HG02759 (cell line): ENCODE results near the gene PNPLA3.
"Not testable (repeated sequence)": the region's sequence is repeated elsewhere in the genome, so short reads cannot be mapped to it uniquely, and the experiment has no call there.

Source experiments
- ATAC-seq: cut with Tn5 transposase; IDR thresholded peaks from one replicate; pipeline ENCODE4 v1.9.1; 2021; ENCODE audit warnings: mild to moderate bottlenecking, moderate library complexity; ENCODE audit not compliant: unreplicated experiment

Gene PNPLA3

GRCh38 chr22:43889201-43889859 lies 34.3 kb upstream of the PNPLA3 start:
- ATAC-seq, result no peak

GRCh38 chr22:43889860-43890253 lies 33.7 kb upstream of the PNPLA3 start:
- no peak for ATAC-seq

DNA sequence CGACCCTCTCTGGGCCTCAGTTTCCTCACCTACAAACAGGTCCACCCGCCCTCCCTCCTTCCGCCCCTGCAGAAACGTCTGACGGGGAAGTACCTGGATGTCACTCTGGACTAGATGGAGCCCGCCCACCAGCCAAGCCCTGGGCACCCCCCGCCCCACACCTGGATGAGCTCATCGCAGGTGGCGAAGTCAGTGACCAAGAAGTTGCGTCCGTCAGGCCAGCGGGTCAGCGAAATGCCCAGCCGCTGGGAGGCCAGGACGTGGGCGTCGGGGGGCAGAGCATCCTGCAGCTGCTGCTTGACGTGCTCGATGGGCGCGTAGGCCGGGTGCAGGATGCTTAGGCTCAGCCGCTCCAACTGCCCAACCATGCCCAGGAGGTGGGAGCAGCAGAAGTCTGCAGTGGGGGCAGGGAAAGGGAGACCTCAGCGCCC lies 32.7 kb upstream of the PNPLA3 start:
- ATAC-seq, result no peak

DNA sequence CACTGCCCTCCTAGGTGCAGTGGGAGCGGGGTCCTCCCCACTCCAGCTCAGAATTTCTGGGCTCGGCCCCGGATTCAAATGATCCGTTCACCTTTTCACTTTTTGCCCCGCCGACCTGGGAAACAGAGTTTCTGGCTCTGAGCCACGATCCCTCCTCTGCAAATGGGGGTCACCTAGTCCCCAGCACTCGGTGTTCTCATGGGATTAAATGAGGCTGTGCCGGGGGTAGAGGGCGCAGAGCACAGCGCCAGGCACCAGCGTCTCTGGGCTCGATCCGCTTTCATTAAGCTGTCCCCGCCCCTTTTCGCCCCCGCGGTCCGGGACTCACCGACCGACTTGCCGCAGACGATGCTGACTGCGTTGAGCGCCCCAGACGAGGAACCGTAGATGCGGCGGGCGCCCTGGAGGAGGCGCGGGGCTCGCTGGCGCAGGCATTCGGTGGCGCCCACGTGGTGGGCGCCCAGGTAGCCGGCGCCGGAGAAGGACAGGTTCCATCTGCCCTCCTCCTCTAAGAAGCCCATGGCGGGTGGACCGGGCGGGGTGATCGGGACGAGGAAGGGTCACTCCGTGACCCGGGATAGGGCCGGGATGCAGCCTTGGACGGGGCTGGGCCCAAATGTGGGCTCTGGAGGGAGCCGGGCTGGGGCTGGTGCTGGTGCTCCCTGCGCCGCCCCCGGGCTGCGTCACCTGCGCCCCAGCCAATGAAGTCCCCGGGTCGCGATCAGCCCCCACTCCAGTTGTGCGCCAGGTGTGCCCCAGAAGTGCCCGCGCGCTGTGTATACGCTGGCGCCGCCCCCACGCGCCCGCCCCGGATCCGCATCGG lies 32.0 kb upstream of the PNPLA3 start, which contains the start of gene PNPLA5:
PNPLA5 (minus strand) TSS at position 654 of the 823 bp plus-strand sequence; CDS start at position 521, 133 bp downstream.
- ATAC-seq, result no peak

DNA sequence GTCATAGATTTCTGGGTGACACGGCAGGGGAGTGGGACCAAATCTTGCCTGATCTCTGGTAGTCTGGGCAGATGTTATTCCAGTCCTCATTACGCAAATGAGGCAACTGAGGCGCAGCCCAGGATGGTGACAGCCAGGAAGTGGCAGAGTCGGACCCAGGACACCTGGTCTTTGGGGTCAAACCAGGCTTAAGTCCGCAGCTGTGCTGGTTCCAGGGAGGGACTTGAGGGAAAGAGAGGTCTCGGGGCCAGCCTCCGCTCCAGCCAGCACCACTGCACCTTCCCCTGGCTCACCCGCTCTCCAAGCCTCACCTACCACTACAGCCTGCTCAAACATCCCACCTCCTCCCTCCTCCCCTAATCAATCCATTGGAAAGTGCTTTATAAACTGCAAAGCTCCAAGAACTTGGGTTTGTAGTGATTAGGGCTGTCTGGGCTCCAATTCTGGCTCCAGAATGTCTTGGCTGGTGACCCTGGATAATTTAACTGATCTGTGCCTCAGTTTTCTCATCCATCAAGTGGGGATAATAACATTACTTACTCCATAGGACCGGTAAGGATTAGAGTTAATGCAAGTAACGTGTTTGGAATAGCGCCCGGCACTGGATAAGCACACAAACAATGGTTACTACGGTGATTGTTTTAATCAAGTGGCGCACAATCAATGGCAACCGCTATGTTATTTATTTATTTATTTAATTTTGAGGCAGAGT lies 31.3 kb upstream of the PNPLA3 start:
- ATAC-seq, result no peak

- no peak for ATAC-seq
These were observed 30.3 kb upstream of the PNPLA3 start for GRCh38 chr22:43893266-43893665.

DNA sequence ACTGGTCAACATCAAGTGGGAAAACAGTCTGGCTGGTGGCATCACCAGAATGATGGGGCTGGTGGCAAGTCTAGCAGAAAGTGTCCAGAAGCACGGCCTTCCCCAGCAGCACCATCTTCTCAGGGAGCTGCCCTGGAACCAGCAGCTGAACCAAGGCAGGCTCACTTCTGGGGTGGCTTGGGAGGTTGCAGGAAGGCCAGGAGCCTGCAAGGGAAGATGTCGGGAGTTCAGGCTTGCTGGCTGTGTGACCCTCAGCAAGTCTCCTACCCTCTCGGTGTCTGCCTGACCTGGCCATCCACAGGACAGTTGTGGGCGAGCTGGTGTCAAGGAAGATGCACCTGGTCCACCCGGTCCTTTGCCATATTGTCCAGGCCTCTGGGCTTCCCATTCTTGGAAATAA lies 29.5 kb upstream of the PNPLA3 start:
- ATAC-seq, result no peak

DNA sequence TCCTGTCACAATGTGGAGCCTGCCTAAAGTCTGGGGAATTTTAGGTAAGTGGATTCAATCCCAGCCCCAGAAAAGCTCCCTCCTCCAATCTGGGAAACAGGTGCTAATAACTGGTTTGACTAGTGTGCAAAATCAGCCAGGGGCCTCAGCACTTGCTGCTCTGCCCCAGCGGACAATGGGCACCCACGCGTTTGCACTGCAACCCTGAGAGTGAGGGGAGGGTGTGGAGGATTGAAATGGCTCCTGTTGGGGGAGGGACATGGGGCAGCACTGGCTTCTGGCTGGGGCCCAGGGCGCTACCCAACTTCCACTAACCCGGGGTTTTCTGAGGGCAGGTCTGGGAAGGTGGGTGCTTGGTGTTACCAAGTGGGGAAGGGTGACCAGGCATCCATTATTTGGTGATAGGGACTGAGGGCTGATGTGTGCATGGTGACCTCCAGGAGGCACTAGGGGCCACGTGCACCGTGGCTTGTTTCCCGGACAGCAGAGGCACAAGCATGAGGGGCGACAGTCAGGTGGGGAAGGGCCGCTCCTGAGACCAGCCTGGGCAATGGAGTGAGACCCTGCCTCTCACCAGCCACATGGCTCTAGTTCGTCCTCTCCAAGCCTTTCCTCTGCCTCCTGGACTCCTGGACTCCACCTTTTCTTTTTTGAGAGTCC lies 27.5 kb upstream of the PNPLA3 start:
- ATAC-seq, result no peak

GRCh38 chr22:43897751-43898261 lies 25.8 kb upstream of the PNPLA3 start:
- ATAC-seq, result no peak

DNA sequence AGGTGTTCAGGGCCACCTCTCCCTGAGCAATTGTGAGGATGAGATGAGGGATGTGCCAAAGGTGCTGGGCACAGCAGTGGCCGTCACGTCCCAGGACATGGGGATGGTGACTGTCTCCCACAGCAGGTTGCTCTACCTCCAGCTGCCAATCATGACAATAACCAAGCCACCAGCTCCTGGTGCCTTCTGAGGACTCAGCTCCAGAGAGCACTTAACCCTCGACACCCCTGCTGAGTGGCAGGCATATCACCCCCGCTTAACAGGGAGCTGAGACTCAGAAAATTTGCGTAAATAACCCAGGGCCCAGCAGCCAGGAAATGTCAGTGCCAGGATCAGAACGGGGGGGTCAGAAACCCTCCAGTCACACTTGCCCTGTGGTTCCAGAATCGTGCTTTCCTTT lies 23.4 kb upstream of the PNPLA3 start:
- ATAC-seq, result no peak

DNA sequence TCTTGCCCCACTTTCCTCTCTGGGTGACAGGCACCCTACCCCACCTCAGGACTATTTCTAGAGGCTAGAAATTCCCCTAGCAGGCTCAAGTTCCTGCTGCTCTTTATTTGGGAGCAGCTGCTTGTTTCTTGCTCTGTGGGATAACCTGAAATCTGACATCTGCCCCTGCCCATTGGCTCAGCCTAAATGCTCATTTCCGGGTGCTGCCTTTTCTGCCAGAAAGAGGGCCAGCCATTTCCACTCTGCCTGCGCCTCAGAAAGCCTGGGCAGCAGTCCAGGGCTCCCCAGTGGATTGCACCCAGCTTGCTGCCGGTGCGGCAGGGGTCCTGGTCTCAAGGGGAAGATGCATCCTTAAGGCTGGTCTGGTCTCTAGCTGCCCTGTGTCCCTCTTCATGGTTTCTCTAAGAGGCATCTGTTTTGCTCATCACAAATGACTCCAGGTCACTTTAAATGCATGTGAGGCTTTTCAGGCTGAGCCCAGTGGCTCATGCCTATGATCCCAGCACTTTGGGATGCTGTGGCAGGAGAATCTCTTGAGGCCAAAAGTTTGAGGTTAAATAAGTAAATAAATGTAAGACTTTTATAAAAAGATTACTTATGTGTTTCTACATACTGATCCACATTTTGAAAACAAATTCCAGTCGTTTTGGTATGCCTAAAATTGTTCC lies 21.5 kb upstream of the PNPLA3 start:
- ATAC-seq, result no peak

DNA sequence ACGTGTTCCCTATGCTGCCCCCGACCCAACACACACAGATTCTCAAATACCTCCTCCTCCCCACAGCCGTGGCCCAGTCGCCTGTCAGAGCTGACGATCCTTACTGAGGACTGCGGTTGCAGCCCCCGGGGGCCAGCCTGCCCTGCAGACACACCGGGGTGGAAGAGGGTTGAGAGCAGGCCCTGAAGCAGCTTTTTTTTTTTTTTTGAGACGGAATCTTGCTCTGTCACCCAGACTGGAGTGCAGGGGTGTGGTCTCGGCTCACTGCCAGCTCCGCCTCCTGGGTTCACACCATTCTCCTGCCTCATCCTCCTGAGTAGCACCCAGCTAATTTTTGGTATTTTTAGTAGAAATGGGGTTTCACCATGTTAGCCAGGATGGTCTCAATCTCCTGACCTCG lies 20.6 kb upstream of the PNPLA3 start:
- ATAC-seq, result not testable (repeated sequence)

- not testable (repeated sequence) for ATAC-seq
These were observed 19.2 kb upstream of the PNPLA3 start for GRCh38 chr22:43904412-43904811.

DNA sequence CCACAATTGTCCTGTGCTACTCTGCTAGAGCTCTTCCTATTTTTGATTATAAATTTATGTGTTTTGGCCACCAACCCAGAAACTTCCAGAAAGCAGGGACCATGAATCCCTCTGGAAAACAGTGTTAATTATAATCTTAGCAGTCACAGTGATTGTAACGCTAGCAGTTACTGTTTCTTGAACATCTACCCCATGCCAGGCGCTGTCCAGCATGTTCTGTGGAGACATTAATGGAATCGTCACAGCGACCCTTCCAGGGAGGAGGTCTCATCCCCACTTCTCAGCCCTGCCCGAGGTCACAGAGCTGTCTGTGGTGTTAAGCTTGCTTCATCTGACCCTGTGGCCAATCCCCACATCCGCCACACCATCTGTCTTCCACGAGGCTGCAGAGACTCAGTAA lies 17.9 kb upstream of the PNPLA3 start:
- ATAC-seq, result no peak

GRCh38 chr22:43909708-43910107 lies 13.9 kb upstream of the PNPLA3 start:
- ATAC-seq, result no peak

DNA sequence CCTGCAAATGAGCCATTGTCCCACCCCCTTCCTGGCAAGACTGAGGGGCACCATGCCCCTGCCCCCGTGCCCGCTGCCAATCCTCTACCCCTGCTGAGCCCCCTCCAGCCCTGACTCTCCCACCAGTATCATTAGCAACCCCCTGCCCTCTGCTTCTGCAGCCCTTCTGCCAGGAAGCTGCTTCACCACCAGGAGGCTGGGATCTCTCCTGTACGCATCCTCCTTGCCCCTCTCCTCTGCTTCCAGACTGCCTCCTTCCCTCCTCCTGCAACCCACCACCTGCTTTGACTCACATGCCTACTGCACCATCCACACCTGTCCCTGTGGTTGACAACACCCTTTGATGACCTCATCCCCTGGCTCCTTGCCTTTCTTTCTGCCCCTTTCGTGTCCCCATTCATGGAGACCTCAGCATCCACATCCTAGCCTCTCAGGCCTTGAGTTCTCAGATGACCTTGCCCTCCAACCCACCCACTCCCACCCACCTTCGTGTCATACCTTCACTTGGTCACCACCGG lies 13.4 kb upstream of the PNPLA3 start:
- ATAC-seq, result no peak

DNA sequence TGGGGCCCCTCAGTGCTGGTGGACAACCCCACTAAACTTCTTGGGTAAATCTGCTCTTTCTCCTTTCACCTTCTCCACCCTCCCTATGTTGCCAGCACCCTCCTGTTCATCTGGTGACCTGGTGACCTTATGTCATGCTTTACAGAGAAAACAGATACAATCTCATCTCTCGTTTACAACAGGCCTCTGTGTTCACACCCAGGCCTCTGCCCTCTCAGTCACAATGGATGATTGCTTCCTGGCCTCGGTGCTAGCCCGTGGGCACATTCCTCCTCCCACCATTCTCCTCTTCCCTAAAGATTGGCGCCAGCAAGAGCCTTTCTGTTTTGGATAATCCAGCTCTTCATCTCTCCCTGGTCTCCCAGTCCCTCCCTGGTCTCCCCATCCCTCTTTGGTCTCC lies 12.3 kb upstream of the PNPLA3 start:
- no peak for ATAC-seq

DNA sequence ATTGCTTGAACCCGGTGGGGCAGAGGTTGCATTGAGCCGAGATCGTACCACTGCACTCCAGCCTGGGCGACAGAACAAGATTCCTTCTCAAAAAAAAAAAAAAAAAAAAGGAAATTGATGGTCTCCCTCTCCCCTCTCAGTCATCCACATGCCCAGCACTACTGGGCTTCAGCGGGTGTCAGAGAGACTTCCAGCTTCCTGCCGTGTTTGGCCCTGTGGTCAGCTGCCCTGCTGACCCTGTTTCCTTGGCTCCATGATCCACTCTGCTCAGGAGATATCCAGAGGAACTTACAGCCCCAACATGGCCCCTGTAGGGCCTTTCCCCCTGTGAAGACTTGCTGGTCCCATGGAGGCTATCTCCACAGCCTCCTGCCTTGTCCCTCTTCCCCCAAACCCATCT lies 6.1 kb upstream of the PNPLA3 start:
- no peak for ATAC-seq

- no peak for ATAC-seq
These were observed 4.3 kb upstream of the PNPLA3 start for GRCh38 chr22:43919106-43919973.
